CD14-positive monocyte (primary cell): ENCODE results near the gene MARCHF3. TPM values are rescaled to one million over a fixed set of nuclear protein-coding genes. Genes with fewer than 3 reads are reported as not detected.

Experiments used
- DNase-seq, 3 donors: peaks; one replicate each; pipeline ENCODE4 v3.0.0-alpha.2; 2011 to 2022
- H2AFZ ChIP-seq: 2 replicates; pipeline ENCODE4 v1.6.0; 2012; ENCODE audit warnings: mild to moderate bottlenecking, low read depth, low read length, inconsistent platforms; ENCODE audit not compliant: insufficient read depth, poor library complexity, severe bottlenecking
- H3K27ac ChIP-seq, 2 donors: 1 replicate in 1 of 2; 2 replicates in 1 of 2; pipeline ENCODE4 v1.5.1; 2012 to 2013; ENCODE audit warnings: low read length in 2 of 2, control low read depth in 1 of 2, inconsistent platforms in 1 of 2, low read depth in 1 of 2, mild to moderate bottlenecking in 1 of 2
- H3K27me3 ChIP-seq, 2 donors: one replicate each; pipeline versions ENCODE4 v1.6.0 to v1.6.1; 2011 to 2013; ENCODE audit warnings: low read length in 2 of 2; ENCODE audit not compliant: control insufficient read depth in 2 of 2, insufficient read depth in 2 of 2
- H3K36me3 ChIP-seq, 2 donors: replicated peaks in 1 of 2; 1 replicate in 1 of 2; 2 replicates in 1 of 2; pipeline versions ENCODE4 v1.5.1 to v1.6.1; 2012 to 2013; ENCODE audit warnings: low read length in 2 of 2, control low read depth in 1 of 2, inconsistent platforms in 1 of 2, mild to moderate bottlenecking in 1 of 2; ENCODE audit not compliant: insufficient read depth in 2 of 2, control insufficient read depth in 1 of 2
- H3K4me1 ChIP-seq, 2 donors: 1 replicate in 1 of 2; 2 replicates in 1 of 2; pipeline versions ENCODE4 v1.5.1 to v1.6.1; 2012 to 2013; ENCODE audit warnings: low read length in 2 of 2, control low read depth in 1 of 2, inconsistent platforms in 1 of 2, mild to moderate bottlenecking in 1 of 2, moderate library complexity in 1 of 2; ENCODE audit not compliant: insufficient read depth in 2 of 2, control insufficient read depth in 1 of 2
- H3K4me2 ChIP-seq: replicated peaks from 2 replicates; pipeline ENCODE3; 2012; ENCODE audit warnings: low read length, moderate library complexity, mild to moderate bottlenecking; ENCODE audit not compliant: poor library complexity, severe bottlenecking; ENCODE audit errors: extremely low read depth
- H3K4me3 ChIP-seq, 3 experiments: fragments of 200-600 bp in 1 of 3; sonication (generic) in 1 of 3; replicated peaks in 1 of 3; 1 replicate in 2 of 3; 2 replicates in 1 of 3; pipeline ENCODE4 v1.5.1; 2011 to 2013; ENCODE audit warnings: low read length in 3 of 3, mild to moderate bottlenecking in 3 of 3, control low read depth in 2 of 3, low read depth in 2 of 3, inconsistent platforms in 1 of 3, moderate library complexity in 1 of 3
- H3K79me2 ChIP-seq: 2 replicates; pipeline ENCODE4 v1.6.0; 2012; ENCODE audit warnings: mild to moderate bottlenecking, control low read depth, inconsistent platforms, low read length, moderate library complexity; ENCODE audit not compliant: insufficient read depth
- H3K9ac ChIP-seq: 2 replicates; pipeline ENCODE4 v1.6.0; 2017; ENCODE audit warnings: low read length, mild to moderate bottlenecking; ENCODE audit not compliant: insufficient read depth, poor library complexity, severe bottlenecking
- H3K9me3 ChIP-seq, 2 donors: replicated peaks in 1 of 2; 1 replicate in 1 of 2; 2 replicates in 1 of 2; pipeline versions ENCODE4 v1.5.1 to v1.6.1; 2012 to 2013; ENCODE audit warnings: low read length in 2 of 2, control low read depth in 1 of 2; ENCODE audit not compliant: control insufficient read depth in 1 of 2, insufficient read depth in 1 of 2
- H4K20me1 ChIP-seq: 2 replicates; pipeline ENCODE4 v1.6.0; 2012; ENCODE audit warnings: mild to moderate bottlenecking, low read length, control low read depth, moderate library complexity; ENCODE audit not compliant: insufficient read depth
- H3K27ac Mint-ChIP-seq, 7 donors: one replicate each; pipeline ENCODE4 v1.8.0; 2020; ENCODE audit warnings: mild to moderate bottlenecking in 7 of 7, mixed read lengths in 7 of 7, moderate library complexity in 6 of 7, inconsistent platforms in 2 of 7
- H3K27me3 Mint-ChIP-seq, 3 donors: one replicate each; pipeline ENCODE4 v1.8.0; 2021 to 2022; ENCODE audit warnings: low read depth in 3 of 3, mild to moderate bottlenecking in 3 of 3, mixed read lengths in 3 of 3, moderate library complexity in 3 of 3, inconsistent platforms in 1 of 3
- H3K36me3 Mint-ChIP-seq, 2 donors: one replicate each; pipeline ENCODE4 v1.8.0; 2020; ENCODE audit warnings: mixed read lengths in 2 of 2, inconsistent platforms in 1 of 2, mild to moderate bottlenecking in 1 of 2
- H3K4me1 Mint-ChIP-seq: one replicate; pipeline ENCODE4 v1.8.0; 2020; ENCODE audit warnings: mild to moderate bottlenecking, mixed read lengths
- H3K4me3 Mint-ChIP-seq, 2 donors: one replicate each; pipeline ENCODE4 v1.8.0; 2020; ENCODE audit warnings: mild to moderate bottlenecking in 2 of 2, mixed read lengths in 2 of 2, moderate library complexity in 1 of 2
- H3K9me3 Mint-ChIP-seq, 7 donors: one replicate each; pipeline ENCODE4 v1.8.0; 2020 to 2022; ENCODE audit warnings: mixed read lengths in 7 of 7, mild to moderate bottlenecking in 6 of 7, moderate library complexity in 6 of 7, inconsistent platforms in 2 of 7
- CTCF ChIP-seq: fragments of 200-600 bp; IDR thresholded peaks from one replicate; pipeline ENCODE4 v1.8.0; 2022; ENCODE audit warnings: antibody characterized with exemption, mild to moderate bottlenecking
- WGBS: methylation state at CpG from one replicate; pipeline ENCODE4 v1.1.5; 2013; ENCODE audit warnings: missing lambda C conversion rate; ENCODE audit not compliant: insufficient coverage; 5-methylcytosine and 5-hydroxymethylcytosine counted together
- intact Hi-C, 2 donors: fragments of 100-400 bp; cut with micrococcal nuclease; formaldehyde crosslinking; loops; one replicate each; pipeline versions ENCODE4 v1.15.0 to v1.15.1; 2023
- polyA plus RNA-seq, 3 donors: library from polyadenylated mRNA; depleted of rRNA in 1 of 3; unstranded in 2 of 3; stranded (reverse) in 1 of 3; fragments of 300-500 nt in 2 of 3; fragments of >200 nt in 1 of 3; fragmentation: Illumina TruSeq in 2 of 3; gene quantifications; 1 replicate in 2 of 3; 2 replicates in 1 of 3; pipeline ENCODE4 v1.2.3, GENCODE V29; 2012 to 2021

MARCHF3 gene
- polyA plus RNA-seq, 3 donors: 0.88 to 1.6 (median 0.96) TPM

- Histone ChIP-seq H3K79me2 (no peaks in the 10 kb centered on the region), H3K9ac (no peak overlapping the region), H3K4me2 (no peak overlapping the region), H3K4me1 (peaks cover 4 to 8% of the 10 kb centered on the region in 2 donors), H2AFZ (no peak overlapping the region), H4K20me1 (no peaks in the 10 kb centered on the region), H3K36me3 (peaks cover 0 to 18% of the 10 kb centered on the region in 2 donors), H3K4me3 (no peak overlapping the region), H3K9me3 (no peaks in the 10 kb centered on the region), H3K27me3 (no peaks in the 10 kb centered on the region), H3K27ac (no peak overlapping the region)
- Mint-ChIP-seq H3K36me3 (peaks cover 12 to 56% of the 10 kb centered on the region in 2 donors), H3K4me1 (peaks cover 9% of the 10 kb centered on the region), H3K27ac (no peak overlapping the region), H3K9me3 (peaks cover 0 to 6% (median 0%) of the 10 kb centered on the region in 7 donors), H3K4me3 (no peak overlapping the region), H3K27me3 (peaks cover 2 to 4% (median 2%) of the 10 kb centered on the region in 3 donors)
- 100% methylated on average over 1 of the region's 4 CpGs for WGBS
- DNase-seq: no peak
- no peak for TF ChIP-seq CTCF
- intact Hi-C loops: no loop called here
Observed at GRCh38 chr5:126863402-126863801, 167.0 kb downstream of the MARCHF3 start.

GRCh38 chr5:126858441-126858840 is 171.9 kb downstream of the MARCHF3 start:
- Histone ChIP-seq H3K9me3 (peaks cover 0 to 5% of the 10 kb centered on the region in 2 donors), H3K4me2 (no peak overlapping the region), H3K27ac (no peak overlapping the region), H3K9ac (no peak overlapping the region), H3K36me3 (peaks cover 6 to 36% of the 10 kb centered on the region in 2 donors), H3K27me3 (no peaks in the 10 kb centered on the region), H4K20me1 (no peaks in the 10 kb centered on the region), H3K79me2 (no peaks in the 10 kb centered on the region), H3K4me3 (no peak overlapping the region), H2AFZ (no peak overlapping the region), H3K4me1 (no peaks in the 10 kb centered on the region)
- no peak for TF ChIP-seq CTCF
- WGBS: 100% methylated on average over 4 of the region's 11 CpGs
- intact Hi-C loops: no loop called here
- no peak overlapping the region for H3K27ac Mint-ChIP-seq
- no peak overlapping the region for H3K4me3 Mint-ChIP-seq
- H3K36me3 Mint-ChIP-seq: peaks cover 36 to 66% of the 10 kb centered on the region in 2 donors
- peaks cover 1 to 4% (median 2%) of the 10 kb centered on the region in 3 donors for H3K27me3 Mint-ChIP-seq
- H3K4me1 Mint-ChIP-seq: no peaks in the 10 kb centered on the region
- peaks cover under 1 to 7% (median 6%) of the 10 kb centered on the region in 7 donors for H3K9me3 Mint-ChIP-seq
- no peak for DNase-seq
